ENCODE measurements around the gene ERRFI1. TPM values are rescaled to one million over a fixed set of nuclear protein-coding genes. Genes with fewer than 3 reads are reported as not detected.

The ERRFI1 gene
- total RNA-seq, 1 experiment from 2014 or later: 169 TPM

DNA sequence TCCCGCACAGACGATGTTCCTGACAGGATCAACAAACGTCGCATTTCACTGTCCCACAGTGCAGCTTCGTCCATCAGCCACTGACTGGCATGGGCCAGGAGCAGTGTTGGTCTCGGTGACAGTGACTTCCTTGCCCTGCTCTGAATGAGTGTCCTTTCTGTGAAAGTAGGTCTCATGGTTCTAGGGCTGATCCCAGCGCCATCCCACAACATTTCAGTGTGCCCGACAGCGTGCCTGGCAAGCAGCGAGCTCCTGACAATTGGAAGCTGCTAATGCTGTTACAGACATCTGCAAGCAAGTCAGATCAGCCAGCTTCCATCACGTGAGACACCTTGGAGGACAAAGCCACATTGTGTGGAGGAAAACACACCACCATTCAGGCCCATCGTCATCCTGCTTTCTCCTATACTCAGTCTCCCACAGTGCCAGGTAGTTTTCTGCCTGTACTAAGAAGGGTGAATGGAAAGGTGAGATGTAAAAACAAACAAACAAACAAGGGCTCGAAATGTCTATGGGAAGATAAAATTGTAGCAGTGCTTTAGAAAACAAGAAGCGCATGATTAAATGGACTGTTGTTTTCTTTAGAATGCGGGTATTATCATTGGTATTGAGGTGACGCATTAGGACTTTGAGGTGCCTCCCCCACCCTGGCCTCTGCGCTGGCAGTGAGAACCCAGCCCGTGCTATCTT is 21.9 kb downstream of the ERRFI1 start:
- DNase-seq (ENCODE audit: low read depth): no peak

DNA sequence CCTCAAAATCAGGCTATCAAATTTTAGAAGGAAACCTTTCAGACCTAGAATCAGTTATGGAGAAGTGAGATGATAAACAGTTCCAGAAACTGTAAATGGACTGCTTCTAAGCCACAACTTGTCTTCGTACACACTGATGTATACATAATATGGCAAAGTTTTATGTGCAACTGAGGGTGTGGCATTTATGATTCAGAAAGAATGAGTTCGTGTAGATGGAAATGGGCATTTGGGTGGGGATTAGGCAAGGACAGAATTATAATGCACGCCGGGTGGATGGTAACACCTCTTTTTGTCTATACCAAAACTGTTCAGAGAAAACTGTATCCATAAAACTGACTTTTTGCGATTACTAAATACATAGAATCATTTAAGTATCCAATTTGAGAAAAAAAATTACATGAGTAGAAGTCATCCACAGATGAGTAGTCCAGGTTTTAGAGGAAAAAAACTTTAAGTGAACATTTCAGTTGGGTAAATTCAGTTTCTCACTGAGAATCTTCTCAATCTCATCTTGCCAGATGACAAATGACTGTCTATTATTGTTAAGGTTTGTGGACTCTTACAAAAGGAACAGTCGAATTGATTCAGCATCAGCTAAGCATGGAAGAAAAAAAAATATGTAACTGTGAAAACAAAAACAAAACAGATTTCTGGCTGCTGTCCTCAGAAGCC is 22.5 kb downstream of the ERRFI1 start:
- DNase-seq (ENCODE audit: low read depth): no peak

GRCh38 chr1:8002921-8003320 is 23.2 kb downstream of the ERRFI1 start:
- no peak for DNase-seq (ENCODE audit: low read depth)

- DNase-seq (ENCODE audit: low read depth): no peak
Observed at GRCh38 chr1:8002329-8002910, 23.7 kb downstream of the ERRFI1 start.

DNA sequence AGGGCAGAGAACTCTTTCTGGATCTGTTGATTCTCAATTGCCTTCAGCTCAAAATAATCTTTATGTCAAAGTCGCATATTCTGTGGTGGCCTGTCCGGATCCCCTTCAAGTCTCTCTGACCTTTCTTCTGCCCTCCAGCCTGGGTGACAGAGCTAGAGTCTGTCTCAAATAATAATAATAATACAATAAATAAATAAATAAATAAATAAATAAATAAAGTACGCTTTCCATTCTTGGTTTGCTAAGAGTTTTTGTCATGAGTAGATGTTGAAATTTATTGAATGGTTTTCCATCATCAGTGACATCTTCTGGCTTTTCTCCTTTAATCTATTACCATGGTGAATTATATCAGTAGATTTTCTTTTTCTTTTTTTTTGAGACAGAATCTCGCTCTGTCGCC is 30.7 kb downstream of the ERRFI1 start:
- DNase-seq (ENCODE audit: low read depth): no peak

- DNase-seq (ENCODE audit: low read depth): no peak
Observed at GRCh38 chr1:7994827-7995226, 31.3 kb downstream of the ERRFI1 start.

- peak; percentile 76 for DNase-seq (ENCODE audit: low read depth)
Observed at GRCh38 chr1:7993593-7994479, 32.3 kb downstream of the ERRFI1 start.

DNA sequence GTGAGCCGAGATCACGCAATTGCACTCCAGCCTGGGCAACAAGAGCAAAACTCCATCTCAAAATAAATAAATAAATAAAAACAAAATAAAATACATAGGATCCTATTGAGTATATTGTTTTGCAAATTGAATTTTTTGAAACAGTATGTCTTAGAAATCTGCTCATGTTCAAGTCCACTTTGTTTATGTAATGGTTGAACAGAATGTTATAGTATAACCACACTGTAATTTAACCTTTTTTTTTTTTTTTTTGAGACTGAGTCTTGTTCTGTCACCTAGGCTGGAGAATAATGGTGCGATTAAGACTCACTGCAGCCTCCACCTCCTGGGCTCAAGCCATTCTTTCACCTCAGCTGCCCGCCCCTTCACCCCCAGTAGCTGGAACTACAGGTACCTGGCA is 33.2 kb downstream of the ERRFI1 start:
- DNase-seq (ENCODE audit: low read depth): no peak

DNA sequence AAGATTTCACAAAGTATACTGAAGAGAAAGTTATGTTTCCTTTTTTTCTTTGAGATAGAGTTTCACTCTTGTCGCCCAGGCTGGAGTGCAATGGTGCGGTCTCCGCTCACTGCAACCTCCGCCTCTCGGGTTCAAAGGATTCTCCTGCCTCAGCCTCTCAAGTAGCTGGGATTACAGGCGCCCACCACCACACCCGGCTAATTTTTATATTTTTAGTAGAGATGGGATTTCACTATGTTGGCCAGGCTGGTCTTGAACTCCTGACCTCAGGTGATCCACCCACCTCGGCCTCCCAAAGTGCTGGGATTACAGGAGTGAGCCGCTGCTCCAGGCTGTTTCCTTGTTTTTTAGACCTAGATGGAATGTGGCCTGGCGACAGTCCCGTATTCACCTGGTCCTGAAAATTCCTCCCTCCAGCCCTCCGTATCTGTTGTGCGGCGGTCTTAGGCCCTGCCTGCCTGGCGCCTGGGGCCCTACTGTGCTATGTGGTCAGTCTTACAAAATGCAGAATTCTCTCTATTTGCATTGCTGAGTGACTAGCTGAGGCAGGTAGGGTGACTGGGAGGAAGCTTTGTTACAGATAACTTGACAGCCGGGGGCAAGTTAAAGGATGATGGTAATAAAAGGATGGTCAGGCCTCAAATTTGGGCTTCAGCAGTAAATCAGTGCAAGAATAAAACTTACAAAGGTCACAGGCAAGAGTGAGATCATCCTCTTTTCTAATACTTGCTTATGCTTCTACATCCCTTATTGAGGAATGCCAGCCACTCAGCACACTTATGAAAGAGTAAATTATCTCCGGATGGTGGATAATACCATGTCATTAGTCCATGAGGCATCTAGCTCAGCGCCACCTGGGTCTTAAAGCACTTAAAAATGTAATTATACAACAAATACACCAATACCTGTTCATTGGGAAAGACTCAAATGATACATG is 34.3 kb downstream of the ERRFI1 start:
- DNase-seq (ENCODE audit: low read depth): no peak

- DNase-seq (ENCODE audit: low read depth): no peak
Observed at GRCh38 chr1:7989762-7990428, 36.2 kb downstream of the ERRFI1 start.

DNA sequence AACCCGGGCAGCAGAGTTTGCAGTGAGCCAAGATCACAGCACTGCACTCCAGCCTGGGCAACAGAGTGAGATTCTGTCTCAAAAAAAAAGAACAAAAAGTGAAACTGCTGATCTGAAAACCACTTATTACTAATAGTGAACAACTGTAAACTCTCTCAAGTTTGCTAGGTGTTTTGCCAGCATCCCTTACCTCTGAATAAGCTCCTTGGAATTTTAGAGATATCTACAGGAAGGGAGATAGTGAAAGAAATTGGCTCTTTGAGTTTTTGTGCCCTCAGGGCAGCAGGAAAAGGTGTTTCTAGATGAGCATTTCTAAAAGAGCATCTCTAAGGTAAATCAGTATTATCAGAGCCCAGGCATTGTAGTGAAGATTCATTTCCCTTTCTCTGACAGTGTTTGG is 37.5 kb downstream of the ERRFI1 start:
- no peak for DNase-seq (ENCODE audit: low read depth)

DNA sequence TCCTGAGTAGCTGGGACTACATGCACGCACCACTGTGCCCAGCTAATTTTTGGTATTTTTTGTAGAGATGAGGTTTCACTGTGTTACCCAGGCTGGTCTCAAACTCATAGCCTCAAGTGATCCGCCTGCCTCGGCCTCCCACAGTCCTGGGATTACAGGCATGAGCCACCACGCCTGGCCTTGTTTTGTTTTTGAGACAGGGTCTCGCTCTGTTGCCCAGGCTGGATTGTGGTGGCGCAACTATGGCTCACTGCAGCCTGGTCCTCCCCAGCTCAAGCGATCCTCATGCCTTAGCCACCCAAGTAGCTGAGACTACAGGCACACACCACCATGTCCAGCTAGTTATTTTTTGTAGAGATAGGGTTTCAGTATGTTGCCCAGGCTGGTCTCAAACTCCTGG is 38.6 kb downstream of the ERRFI1 start:
- no peak for DNase-seq (ENCODE audit: low read depth)

- no peak for DNase-seq (ENCODE audit: low read depth)
Observed at GRCh38 chr1:7985851-7986612, 40.1 kb downstream of the ERRFI1 start.

- no peak for DNase-seq (ENCODE audit: low read depth)
Observed at GRCh38 chr1:7984811-7985210, 41.3 kb downstream of the ERRFI1 start.

DNA sequence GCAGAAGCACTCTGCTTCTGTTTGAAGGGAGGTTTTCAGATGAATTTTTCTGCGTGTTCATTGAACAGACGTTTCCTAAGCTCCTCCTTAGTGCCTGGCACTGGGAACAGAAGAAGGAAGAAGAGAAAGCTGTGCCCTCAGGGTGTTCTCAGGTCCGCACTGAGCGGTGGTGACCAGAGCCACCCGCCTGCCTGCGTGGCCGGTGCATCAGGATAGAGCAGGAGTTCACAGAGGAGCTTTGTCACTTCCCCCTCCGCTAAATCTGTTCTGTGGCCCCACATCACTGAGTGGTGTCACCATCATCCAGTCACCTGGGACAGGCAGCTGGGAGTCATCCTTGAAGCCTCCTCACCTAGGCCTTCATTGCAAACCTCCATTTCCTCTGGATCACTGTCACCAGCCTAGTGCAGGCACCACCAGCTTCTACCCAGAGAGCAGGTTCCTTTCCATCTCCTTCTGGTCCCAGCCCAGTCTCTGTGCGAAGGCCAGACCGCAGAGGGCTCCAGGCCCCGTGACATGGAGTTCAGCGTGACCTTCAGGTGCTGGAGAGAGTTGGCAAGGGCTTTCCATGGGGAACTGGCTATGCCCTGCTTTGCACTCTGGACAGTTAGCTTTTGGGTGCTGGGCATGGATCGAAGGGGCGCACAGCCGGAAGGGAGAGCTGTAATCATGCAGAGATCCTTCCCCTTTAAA is 42.9 kb downstream of the ERRFI1 start:
- no peak for DNase-seq (ENCODE audit: low read depth)

GRCh38 chr1:7980984-7981383 is 45.1 kb downstream of the ERRFI1 start:
- no peak for DNase-seq (ENCODE audit: low read depth)

GRCh38 chr1:7975212-7975865 is 50.8 kb downstream of the ERRFI1 start:
- peak; percentile 83 for DNase-seq (ENCODE audit: low read depth)

GRCh38 chr1:7973086-7973485 is 53.0 kb downstream of the ERRFI1 start:
- DNase-seq (ENCODE audit: low read depth): no peak

Measured in HT1080 (cell line).